WTC11 (cell line): Measurements from ENCODE around the gene SH3TC2. TPM values are rescaled to one million over a fixed set of nuclear protein-coding genes. Genes with fewer than 3 reads are reported as not detected.

Experiments
- ATAC-seq: fragments of 200-7000 bp; cut with Tn5 transposase; 2 replicates; pipeline ENCODE4 v1.10.0; 2021; ENCODE audit warnings: mild to moderate bottlenecking, moderate library complexity
- CTCF ChIA-PET: fragments of 300-600 bp; sonication (Branson Sonifier 250); formaldehyde crosslinking; loops from one replicate; lab custom pipeline; 2021; ENCODE audit warnings: antibody characterized with exemption; lab: Charles Lee
- POLR2A ChIA-PET: fragments of 350-600 bp; sonication (Branson Sonifier 250); formaldehyde crosslinking; loops from one replicate; lab custom pipeline; 2021; ENCODE audit warnings: antibody characterized with exemption; lab: Charles Lee
- DNase-seq: peaks from one replicate; pipeline ENCODE4 v3.0.0; 2021; ENCODE audit warnings: low spot score
- H3K27ac Mint-ChIP-seq: 2 replicates; pipeline ENCODE4 v1.8.0; 2021; ENCODE audit warnings: mixed read lengths
- H3K27me3 Mint-ChIP-seq: 2 replicates; pipeline ENCODE4 v1.8.0; 2021; ENCODE audit warnings: low read depth, mild to moderate bottlenecking, moderate library complexity, mixed read lengths
- H3K36me3 Mint-ChIP-seq: 2 replicates; pipeline ENCODE4 v1.8.0; 2021; ENCODE audit warnings: mixed read lengths
- H3K4me1 Mint-ChIP-seq: 2 replicates; pipeline ENCODE4 v1.8.0; 2022; ENCODE audit warnings: mixed read lengths
- H3K4me3 Mint-ChIP-seq: 2 replicates; pipeline ENCODE4 v1.8.0; 2021; ENCODE audit warnings: mild to moderate bottlenecking, moderate library complexity, mixed read lengths
- H3K9me3 Mint-ChIP-seq: 2 replicates; pipeline ENCODE4 v1.8.0; 2021; ENCODE audit warnings: mixed read lengths
- CBFB ChIP-seq: sonication (generic); formaldehyde crosslinking; IDR thresholded peaks from 2 replicates; pipeline ENCODE4 v1.8.1; 2022; ENCODE audit warnings: mild to moderate bottlenecking, low read depth, missing genetic modification reagents
- E2F1 ChIP-seq: sonication (generic); formaldehyde crosslinking; IDR thresholded peaks from 2 replicates; pipeline ENCODE4 v1.8.0; 2022; ENCODE audit warnings: mild to moderate bottlenecking, missing genetic modification reagents
- EMX1 ChIP-seq: fragments of 250-450 bp; sonication (Bioruptor Pico); IDR thresholded peaks from 2 replicates; pipeline ENCODE4 v1.8.0; 2021; ENCODE audit warnings: mild to moderate bottlenecking
- ERG ChIP-seq: fragments of 250-450 bp; sonication (Bioruptor Pico); IDR thresholded peaks from 2 replicates; pipeline ENCODE4 v1.8.0; 2021; ENCODE audit warnings: mild to moderate bottlenecking
- FOXJ3 ChIP-seq: sonication (generic); formaldehyde crosslinking; IDR thresholded peaks from 2 replicates; pipeline ENCODE4 v1.9.0; 2021; ENCODE audit warnings: missing genetic modification reagents, mild to moderate bottlenecking, borderline replicate concordance
- GABPB1 ChIP-seq: sonication (generic); formaldehyde crosslinking; IDR thresholded peaks from 2 replicates; pipeline ENCODE4 v1.8.1; 2023; ENCODE audit warnings: mild to moderate bottlenecking, missing genetic modification reagents
- HMGXB4 ChIP-seq: sonication (generic); formaldehyde crosslinking; IDR thresholded peaks from 2 replicates; pipeline ENCODE4 v1.8.1; 2023; ENCODE audit warnings: mild to moderate bottlenecking, moderate library complexity, missing genetic modification reagents
- JAZF1 ChIP-seq: fragments of 250-450 bp; sonication (Bioruptor Pico); IDR thresholded peaks from 2 replicates; pipeline ENCODE4 v1.9.0; 2021; ENCODE audit warnings: moderate library complexity, mild to moderate bottlenecking, inconsistent platforms
- KAT7 ChIP-seq: sonication (generic); formaldehyde crosslinking; IDR thresholded peaks from 2 replicates; pipeline ENCODE4 v1.8.1; 2023; ENCODE audit warnings: missing genetic modification reagents, mild to moderate bottlenecking, borderline replicate concordance
- MYBL2 ChIP-seq: sonication (generic); formaldehyde crosslinking; IDR thresholded peaks from 2 replicates; pipeline ENCODE4 v1.8.1; 2023; ENCODE audit warnings: mild to moderate bottlenecking, moderate library complexity, missing genetic modification reagents
- NFATC4 ChIP-seq: fragments of 250-450 bp; sonication (Bioruptor Pico); IDR thresholded peaks from 2 replicates; pipeline ENCODE4 v1.9.0; 2021; ENCODE audit warnings: mild to moderate bottlenecking
- NFYB ChIP-seq: sonication (generic); formaldehyde crosslinking; conservative IDR thresholded peaks from 2 replicates; pipeline ENCODE4 v1.8.0; 2022; ENCODE audit warnings: low read depth, missing genetic modification reagents
- NR3C1 ChIP-seq: sonication (generic); formaldehyde crosslinking; conservative IDR thresholded peaks from 2 replicates; pipeline ENCODE4 v1.8.1; 2023; ENCODE audit warnings: low read depth, mild to moderate bottlenecking, missing genetic modification reagents
- RORB ChIP-seq: fragments of 250-450 bp; sonication (Bioruptor Pico); IDR thresholded peaks from 2 replicates; pipeline ENCODE4 v1.9.0; 2021; ENCODE audit warnings: mild to moderate bottlenecking
- TEAD1 ChIP-seq: sonication (generic); formaldehyde crosslinking; IDR thresholded peaks from 2 replicates; pipeline ENCODE4 v1.8.0; 2022; ENCODE audit warnings: mild to moderate bottlenecking, missing genetic modification reagents
- TEAD4 ChIP-seq: sonication (generic); formaldehyde crosslinking; IDR thresholded peaks from 2 replicates; pipeline ENCODE4 v1.8.0; 2022; ENCODE audit warnings: mild to moderate bottlenecking, missing genetic modification reagents
- ZBTB43 ChIP-seq: sonication (generic); formaldehyde crosslinking; IDR thresholded peaks from 2 replicates; pipeline ENCODE4 v1.8.1; 2023; ENCODE audit warnings: mild to moderate bottlenecking, missing genetic modification reagents
- ZNF281 ChIP-seq: sonication (generic); formaldehyde crosslinking; IDR thresholded peaks from 2 replicates; pipeline ENCODE4 v1.8.0; 2023; ENCODE audit warnings: mild to moderate bottlenecking, missing genetic modification reagents
- total RNA-seq: library from RNA; stranded (reverse); gene quantifications from 3 replicates; pipeline ENCODE4 v1.2.3, GENCODE V29; 2021

Gene SH3TC2
- total RNA-seq, 1 experiment from 2014 or later: 0.61 TPM

GRCh38 chr5:148974642-148975327 lies 88.1 kb downstream of the SH3TC2 start (continued):
- no peak for TF ChIP-seq HMGXB4
- no peak for TF ChIP-seq NR3C1 (CRISPR knock-in tag)
- no peak for TF ChIP-seq RORB
- no peak for TF ChIP-seq GABPB1 (CRISPR knock-in tag)
- no peak for TF ChIP-seq NFATC4
- no peak for TF ChIP-seq KAT7 (CRISPR knock-in tag)
- TF ChIP-seq EMX1 (CRISPR knock-in tag): no peak
- TF ChIP-seq CBFB (CRISPR knock-in tag): no peak
- no peak for TF ChIP-seq ZNF281 (CRISPR knock-in tag)
- TF ChIP-seq E2F1 (CRISPR knock-in tag): no peak
- TF ChIP-seq FOXJ3 (CRISPR knock-in tag): no peak
- TF ChIP-seq ZBTB43 (CRISPR knock-in tag): no peak

GRCh38 chr5:148973455-148973854 lies 89.4 kb downstream of the SH3TC2 start:
- TF ChIP-seq MYBL2 (CRISPR knock-in tag) (no peak), ERG (CRISPR knock-in tag) (no peak), JAZF1 (CRISPR knock-in tag) (no peak), TEAD4 (CRISPR knock-in tag) (no peak), TEAD1 (CRISPR knock-in tag) (no peak), NFYB (no peak)
- Mint-ChIP-seq H3K4me3 (no peak overlapping the region), H3K36me3 (no peaks in the 10 kb centered on the region), H3K4me1 (peaks cover 35% of the 10 kb centered on the region), H3K9me3 (no peaks in the 10 kb centered on the region), H3K27ac (no peak overlapping the region), H3K27me3 (no peaks in the 10 kb centered on the region)
- no peak for ATAC-seq
- no peak for DNase-seq
- CTCF ChIA-PET: interaction anchor here (8.4 kb wide), 1 partner anchor 16 kb away, joined by 74 read pairs; no protein-coding TSS in a partner anchor
- POLR2A ChIA-PET: no interaction called here
